DOHH2 (cell line): ENCODE data around the gene RAP1GAP.

Source experiments
- EZH2phosphoT487 ChIP-seq: fragments of 200-600 bp; sonication (generic); IDR thresholded peaks from 2 replicates; pipeline ENCODE4 v1.6.1; 2017; ENCODE audit warnings: borderline replicate concordance, mild to moderate bottlenecking, antibody characterized with exemption, low read length, moderate library complexity, mixed read lengths
- TF ChIP-seq, protein P1 (sequence below): fragments of 200-600 bp; sonication (generic); IDR thresholded peaks from one replicate; pipeline ENCODE4 v1.5.1; 2014; ENCODE audit warnings: antibody characterized with exemption, mild to moderate bottlenecking, low read depth, low read length; ENCODE audit not compliant: poor library complexity, severe bottlenecking

DNA sequence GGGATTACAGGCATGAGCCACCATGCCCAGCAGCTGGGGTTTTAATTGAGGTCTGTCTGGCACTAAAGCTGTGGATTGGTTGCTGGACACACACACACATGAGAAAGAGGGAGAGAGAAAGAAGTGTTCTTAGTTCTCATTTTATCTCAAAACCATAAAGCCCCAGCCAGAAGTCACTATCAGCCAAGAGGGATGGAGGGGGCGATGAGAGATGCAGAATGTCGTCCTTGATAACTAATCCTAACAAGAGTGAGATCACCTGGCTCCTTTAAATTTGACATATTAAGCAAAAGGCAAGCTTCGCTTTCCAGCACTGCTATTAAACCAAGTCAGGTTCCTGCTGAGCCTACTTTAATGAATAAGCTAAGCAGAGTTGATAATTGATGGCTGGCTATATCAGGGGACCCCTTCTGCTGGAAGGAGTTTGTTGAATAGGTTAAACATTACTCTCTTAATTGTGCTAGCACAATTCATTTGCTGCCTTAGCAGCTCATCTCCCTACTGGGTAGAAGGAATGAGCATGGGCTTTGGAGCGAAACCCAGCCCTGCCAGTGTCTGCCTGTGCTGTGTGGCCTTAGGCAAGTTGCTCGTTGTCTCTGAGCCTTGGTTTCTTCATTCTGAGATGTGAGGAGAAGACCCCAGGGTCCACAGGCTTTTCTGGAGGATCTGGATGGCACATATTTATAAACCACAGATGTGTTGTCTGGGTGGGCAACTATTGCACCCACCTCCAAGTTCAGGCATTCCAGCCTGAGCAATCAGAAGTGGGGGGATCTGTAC, 109.2 kb downstream of the RAP1GAP start:
- TF ChIP-seq, protein P1, sequence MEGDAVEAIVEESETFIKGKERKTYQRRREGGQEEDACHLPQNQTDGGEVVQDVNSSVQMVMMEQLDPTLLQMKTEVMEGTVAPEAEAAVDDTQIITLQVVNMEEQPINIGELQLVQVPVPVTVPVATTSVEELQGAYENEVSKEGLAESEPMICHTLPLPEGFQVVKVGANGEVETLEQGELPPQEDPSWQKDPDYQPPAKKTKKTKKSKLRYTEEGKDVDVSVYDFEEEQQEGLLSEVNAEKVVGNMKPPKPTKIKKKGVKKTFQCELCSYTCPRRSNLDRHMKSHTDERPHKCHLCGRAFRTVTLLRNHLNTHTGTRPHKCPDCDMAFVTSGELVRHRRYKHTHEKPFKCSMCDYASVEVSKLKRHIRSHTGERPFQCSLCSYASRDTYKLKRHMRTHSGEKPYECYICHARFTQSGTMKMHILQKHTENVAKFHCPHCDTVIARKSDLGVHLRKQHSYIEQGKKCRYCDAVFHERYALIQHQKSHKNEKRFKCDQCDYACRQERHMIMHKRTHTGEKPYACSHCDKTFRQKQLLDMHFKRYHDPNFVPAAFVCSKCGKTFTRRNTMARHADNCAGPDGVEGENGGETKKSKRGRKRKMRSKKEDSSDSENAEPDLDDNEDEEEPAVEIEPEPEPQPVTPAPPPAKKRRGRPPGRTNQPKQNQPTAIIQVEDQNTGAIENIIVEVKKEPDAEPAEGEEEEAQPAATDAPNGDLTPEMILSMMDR: no peak
- TF ChIP-seq EZH2phosphoT487: no peak
